Activated CD4-positive, alpha-beta T cell treated with anti-CD3 and anti-CD28 coated beads for 36 hours (primary cell): ENCODE data around the gene LTB4R2. TPM values are rescaled to one million over a fixed set of nuclear protein-coding genes. Genes with fewer than 3 reads are reported as not detected.
"Not testable (repeated sequence)": the region's sequence is repeated elsewhere in the genome, so short reads cannot be mapped to it uniquely, and the experiment has no call there.

ENCODE experiments used
- ATAC-seq: fragments of 200-7000 bp; cut with Tn5 transposase; one replicate; pipeline ENCODE4 v1.10.0; 2021; ENCODE audit warnings: mild to moderate bottlenecking, moderate library complexity
- CTCF ChIA-PET: fragments of 350-600 bp; sonication (Branson Sonifier 250); formaldehyde crosslinking; loops from one replicate; lab custom pipeline; 2021; ENCODE audit warnings: antibody characterized with exemption; lab: Charles Lee
- POLR2A ChIA-PET: fragments of 350-600 bp; sonication (Branson Sonifier 250); formaldehyde crosslinking; loops from one replicate; lab custom pipeline; 2021; ENCODE audit warnings: antibody characterized with exemption, inconsistent platforms; lab: Charles Lee
- DNase-seq: peaks from one replicate; pipeline ENCODE4 v3.0.0-alpha.2; 2020
- H3K27ac Mint-ChIP-seq: one replicate; pipeline ENCODE4 v1.8.0; 2021; ENCODE audit warnings: mixed read lengths
- H3K27me3 Mint-ChIP-seq: one replicate; pipeline ENCODE4 v1.8.0; 2021; ENCODE audit warnings: mixed read lengths
- H3K36me3 Mint-ChIP-seq: one replicate; pipeline ENCODE4 v1.8.0; 2021; ENCODE audit warnings: low read depth, mixed read lengths
- H3K4me1 Mint-ChIP-seq: one replicate; pipeline ENCODE4 v1.8.0; 2021; ENCODE audit warnings: mixed read lengths
- H3K4me3 Mint-ChIP-seq: one replicate; pipeline ENCODE4 v1.8.0; 2021; ENCODE audit warnings: mild to moderate bottlenecking, moderate library complexity, mixed read lengths
- H3K9me3 Mint-ChIP-seq: one replicate; pipeline ENCODE4 v1.8.0; 2021; ENCODE audit warnings: low read depth, mixed read lengths
- intact Hi-C, 2 experiments: fragments of 100-400 bp; cut with DNase I in 1 of 2; cut with micrococcal nuclease in 1 of 2; formaldehyde crosslinking; loops; one replicate each; pipeline versions ENCODE4 v1.14.2 to v1.15.1; 2022 to 2024; cut with DNase I, micrococcal nuclease
- total RNA-seq, 2 experiments: library from RNA; stranded (reverse); gene quantifications; one replicate each; pipeline ENCODE4 v1.2.3, GENCODE V29; 2021

The LTB4R2 gene
- total RNA-seq, 2 experiments from 2014 or later = 7.5 to 9.5 TPM

- Mint-ChIP-seq H3K4me3 (no peak overlapping the region), H3K4me1 (peaks cover 42% of the 10 kb centered on the region), H3K9me3 (no peaks in the 10 kb centered on the region), H3K27ac (peak overlapping the region; percentile 35), H3K27me3 (no peaks in the 10 kb centered on the region), H3K36me3 (peaks cover 2% of the 10 kb centered on the region)
- peak; percentile 54 for ATAC-seq
- no peak for DNase-seq
- intact Hi-C loops = no loop called here
- ChIA-PET POLR2A (no interaction called here), CTCF (interaction anchor here (0.6 to 5.5 kb wide), 4 partner anchors 9 to 16 kb away, joined by 3 to 40 read pairs (median 8); partner anchors contain the start of genes CIDEB and LTB4R2)
These were observed 7.4 kb downstream of the LTB4R2 start for GRCh38 chr14:24317141-24317928.

GRCh38 chr14:24321212-24321975, 11.5 kb downstream of the LTB4R2 start:
- no peak for DNase-seq
- no peak overlapping the region for H3K27ac Mint-ChIP-seq
- no peaks in the 10 kb centered on the region for H3K9me3 Mint-ChIP-seq
- ChIA-PET CTCF (interaction anchor here (0.6 to 5.5 kb wide), 4 partner anchors 11 to 1236 kb away, joined by 3 to 40 read pairs (median 5); partner anchors contain the start of genes CIDEB and LTB4R2), POLR2A (no interaction called here)
- H3K4me3 Mint-ChIP-seq = no peak overlapping the region
- no peak for ATAC-seq
- intact Hi-C loops = no loop called here
- peaks cover 1% of the 10 kb centered on the region for H3K36me3 Mint-ChIP-seq
- peaks cover 2% of the 10 kb centered on the region for H3K27me3 Mint-ChIP-seq
- H3K4me1 Mint-ChIP-seq = peaks cover 14% of the 10 kb centered on the region

- Mint-ChIP-seq H3K4me3 (no peak overlapping the region), H3K27me3 (peaks cover 2% of the 10 kb centered on the region), H3K27ac (no peak overlapping the region), H3K36me3 (no peaks in the 10 kb centered on the region), H3K9me3 (no peaks in the 10 kb centered on the region), H3K4me1 (peaks cover 8% of the 10 kb centered on the region)
- ChIA-PET POLR2A (no interaction called here), CTCF (interaction anchor here (1.0 to 5.5 kb wide), 4 partner anchors 10 to 74 kb away, joined by 3 to 40 read pairs (median 4); partner anchors contain the start of genes CIDEB and LTB4R2)
- DNase-seq (no peak), ATAC-seq (no peak)
- intact Hi-C loops = no loop called here
These were observed 12.7 kb downstream of the LTB4R2 start for GRCh38 chr14:24322672-24323071.

GRCh38 chr14:24323341-24323740, 13.4 kb downstream of the LTB4R2 start:
- ChIA-PET POLR2A (no interaction called here), CTCF (interaction anchor here (0.6 to 2.4 kb wide), 6 partner anchors 14 to 420 kb away, joined by 3 to 11 read pairs (median 3); partner anchors contain the start of gene LTB4R2)
- no peaks in the 10 kb centered on the region for H3K9me3 Mint-ChIP-seq
- H3K27me3 Mint-ChIP-seq = peaks cover 2% of the 10 kb centered on the region
- no peaks in the 10 kb centered on the region for H3K36me3 Mint-ChIP-seq
- DNase-seq (no peak), ATAC-seq (no peak)
- peaks cover 4% of the 10 kb centered on the region for H3K4me1 Mint-ChIP-seq
- intact Hi-C loops = no loop called here
- H3K4me3 Mint-ChIP-seq = no peak overlapping the region
- no peak overlapping the region for H3K27ac Mint-ChIP-seq

GRCh38 chr14:24324024-24324423, 14.1 kb downstream of the LTB4R2 start:
- Mint-ChIP-seq H3K27me3 (peaks cover 2% of the 10 kb centered on the region), H3K27ac (no peak overlapping the region), H3K36me3 (no peaks in the 10 kb centered on the region), H3K4me1 (peaks cover 4% of the 10 kb centered on the region), H3K9me3 (no peaks in the 10 kb centered on the region), H3K4me3 (no peak overlapping the region)
- no peak for ATAC-seq
- DNase-seq = no peak
- ChIA-PET CTCF (interaction anchor here (1.0 to 2.4 kb wide), 2 partner anchors 14 to 107 kb away, joined by 3 to 11 read pairs; partner anchors contain the start of gene LTB4R2), POLR2A (no interaction called here)
- intact Hi-C loops = no loop called here

GRCh38 chr14:24325041-24325530, 15.1 kb downstream of the LTB4R2 start:
- ATAC-seq (no peak), DNase-seq (no peak)
- H3K36me3 Mint-ChIP-seq = no peaks in the 10 kb centered on the region
- H3K9me3 Mint-ChIP-seq = no peaks in the 10 kb centered on the region
- intact Hi-C loops = no loop called here
- CTCF ChIA-PET = interaction anchor here (0.6 to 2.4 kb wide), 6 partner anchors 8 to 214 kb away, joined by 3 to 11 read pairs (median 4); partner anchors contain the start of gene CIDEB
- no peak overlapping the region for H3K27ac Mint-ChIP-seq
- no peak overlapping the region for H3K4me3 Mint-ChIP-seq
- POLR2A ChIA-PET = no interaction called here
- peaks cover 2% of the 10 kb centered on the region for H3K27me3 Mint-ChIP-seq
- peaks cover 4% of the 10 kb centered on the region for H3K4me1 Mint-ChIP-seq

GRCh38 chr14:24325963-24326362, 16.0 kb downstream of the LTB4R2 start:
- H3K36me3 Mint-ChIP-seq = no peaks in the 10 kb centered on the region
- CTCF ChIA-PET = interaction anchor here (1.2 to 1.6 kb wide), 2 partner anchors 16 to 83 kb away, joined by 3 to 4 read pairs; partner anchors contain the start of gene TINF2
- peaks cover 8% of the 10 kb centered on the region for H3K27me3 Mint-ChIP-seq
- no peak overlapping the region for H3K27ac Mint-ChIP-seq
- no peak overlapping the region for H3K4me3 Mint-ChIP-seq
- ATAC-seq = no peak
- intact Hi-C loops = no loop called here
- peaks cover 4% of the 10 kb centered on the region for H3K4me1 Mint-ChIP-seq
- DNase-seq = no peak
- POLR2A ChIA-PET = no interaction called here
- no peaks in the 10 kb centered on the region for H3K9me3 Mint-ChIP-seq

- Mint-ChIP-seq H3K27ac (no peak overlapping the region), H3K4me1 (peaks cover 14% of the 10 kb centered on the region), H3K36me3 (no peaks in the 10 kb centered on the region), H3K27me3 (peaks cover 14% of the 10 kb centered on the region), H3K4me3 (no peak overlapping the region), H3K9me3 (no peaks in the 10 kb centered on the region)
- no peak for DNase-seq
- CTCF ChIA-PET = interaction anchor here (0.6 to 3.7 kb wide), 7 partner anchors 10 to 218 kb away, joined by 3 to 22 read pairs (median 3); partner anchors contain the start of gene CIDEB
- POLR2A ChIA-PET = no interaction called here
- intact Hi-C loops = no loop called here
- no peak for ATAC-seq
These were observed 17.4 kb downstream of the LTB4R2 start for GRCh38 chr14:24327303-24327702.

GRCh38 chr14:24327914-24328313, 18.0 kb downstream of the LTB4R2 start:
- H3K4me3 Mint-ChIP-seq, H3K9me3 Mint-ChIP-seq, H3K27ac Mint-ChIP-seq, POLR2A ChIA-PET, ATAC-seq, H3K36me3 Mint-ChIP-seq, intact Hi-C loops: not testable (repeated sequence)
- CTCF ChIA-PET = interaction anchor here (0.6 to 3.7 kb wide), 4 partner anchors 12 to 104 kb away, joined by 3 to 22 read pairs (median 6); partner anchors contain the start of gene CIDEB
- Mint-ChIP-seq H3K27me3 (peaks cover 18% of the 10 kb centered on the region), H3K4me1 (peaks cover 18% of the 10 kb centered on the region)
- peak; percentile 42 for DNase-seq

GRCh38 chr14:24329073-24329663, 19.2 kb downstream of the LTB4R2 start:
- no peak for ATAC-seq
- CTCF ChIA-PET = interaction anchor here (0.6 to 3.7 kb wide), 8 partner anchors 11 to 103 kb away, joined by 3 to 22 read pairs (median 4); partner anchors contain the start of genes CIDEB, DHRS1 and NOP9
- Mint-ChIP-seq H3K4me1 (peaks cover 22% of the 10 kb centered on the region), H3K27me3 (peaks cover 19% of the 10 kb centered on the region), H3K4me3 (no peak overlapping the region), H3K27ac (no peak overlapping the region), H3K36me3 (no peaks in the 10 kb centered on the region), H3K9me3 (no peaks in the 10 kb centered on the region)
- POLR2A ChIA-PET = no interaction called here
- intact Hi-C loops = no loop called here
- no peak for DNase-seq
